Measurements from ENCODE around the gene TMEM198. TPM values are rescaled to one million over a fixed set of nuclear protein-coding genes. Genes with fewer than 3 reads are reported as not detected.

TMEM198 gene
- total and polyA plus RNA-seq, 2 donors (not counting 3 experiments of a cell fraction or from before 2014, with no cell fraction given): not detected

GRCh38 chr2:219551441-219552381 is 7.9 kb downstream of the TMEM198 start:
- BruUV-seq (replicated peaks): no TSS peak
- Histone ChIP-seq H3K79me2 (ENCODE audit: control insufficient read depth, insufficient read depth, low read length) (no peaks in the 10 kb centered on the region), H3K9ac (replicated peaks; ENCODE audit: extremely low read depth, insufficient read depth, low read length) (no peak overlapping the region), H3K4me1 (ENCODE audit: control insufficient read depth, extremely low read depth, insufficient read depth, low read length) (no peaks in the 10 kb centered on the region), H3K9me1 (replicated peaks; ENCODE audit: control insufficient read depth, extremely low read depth, insufficient read depth, low read length) (no peaks in the 10 kb centered on the region), H3K9me3 (replicated peaks; ENCODE audit: control insufficient read depth, insufficient read depth, low read length) (no peaks in the 10 kb centered on the region), H3K4me3 (replicated peaks in 1 of 3; ENCODE audit: insufficient read depth in 1 of 3, low read depth in 1 of 3, low read length in 3 of 3) (no peak overlapping the region), H3K4me2 (ENCODE audit: insufficient read depth, low read length) (no peak overlapping the region), H3K27ac (ENCODE audit: insufficient read depth, low read depth, low read length) (no peak overlapping the region), H3K36me3 (ENCODE audit: control insufficient read depth in 2 of 2, extremely low read depth in 1 of 2, insufficient read depth in 2 of 2, low read length in 2 of 2) (no peaks in the 10 kb centered on the region), H4K20me1 (replicated peaks; ENCODE audit: control insufficient read depth, extremely low read depth, insufficient read depth, low read length) (no peaks in the 10 kb centered on the region), H3K27me3 (ENCODE audit: control insufficient read depth in 2 of 2, insufficient read depth in 2 of 2, low read length in 2 of 2) (peaks cover 19 to 20% of the 10 kb centered on the region in 2 experiments), H2AFZ (ENCODE audit: low read depth, low read length) (peak overlapping the region; percentile 43)
- dilution Hi-C loops (cut with MboI; ENCODE audit: extremely low pct_ligation_motif_present, low sequenced_read_pairs) (no loop called here), intact Hi-C loops (cut with micrococcal nuclease) (no loop called here)
- DNase-seq (ENCODE audit: low read depth, low spot score): no peak
- no peak for FAIRE-seq
- ChIA-PET POLR2A (no interaction called here), CTCF (interaction anchor here (0.8 to 1.8 kb wide), 11 partner anchors 8 to 88 kb away, joined by 3 to 14 read pairs (median 5); partner anchors contain the start of genes CHPF, OBSL1 and TMEM198)
- TF ChIP-seq EZH2 (IDR thresholded peaks at IDR 0.05; ENCODE audit: borderline replicate concordance, low read depth, low read length, severe bottlenecking): peak; percentile 32
- TF ChIP-seq GATA2 (IDR thresholded peaks at IDR 0.05; ENCODE audit: insufficient read depth, insufficient read length, low read depth, low read length): no peak

DNA sequence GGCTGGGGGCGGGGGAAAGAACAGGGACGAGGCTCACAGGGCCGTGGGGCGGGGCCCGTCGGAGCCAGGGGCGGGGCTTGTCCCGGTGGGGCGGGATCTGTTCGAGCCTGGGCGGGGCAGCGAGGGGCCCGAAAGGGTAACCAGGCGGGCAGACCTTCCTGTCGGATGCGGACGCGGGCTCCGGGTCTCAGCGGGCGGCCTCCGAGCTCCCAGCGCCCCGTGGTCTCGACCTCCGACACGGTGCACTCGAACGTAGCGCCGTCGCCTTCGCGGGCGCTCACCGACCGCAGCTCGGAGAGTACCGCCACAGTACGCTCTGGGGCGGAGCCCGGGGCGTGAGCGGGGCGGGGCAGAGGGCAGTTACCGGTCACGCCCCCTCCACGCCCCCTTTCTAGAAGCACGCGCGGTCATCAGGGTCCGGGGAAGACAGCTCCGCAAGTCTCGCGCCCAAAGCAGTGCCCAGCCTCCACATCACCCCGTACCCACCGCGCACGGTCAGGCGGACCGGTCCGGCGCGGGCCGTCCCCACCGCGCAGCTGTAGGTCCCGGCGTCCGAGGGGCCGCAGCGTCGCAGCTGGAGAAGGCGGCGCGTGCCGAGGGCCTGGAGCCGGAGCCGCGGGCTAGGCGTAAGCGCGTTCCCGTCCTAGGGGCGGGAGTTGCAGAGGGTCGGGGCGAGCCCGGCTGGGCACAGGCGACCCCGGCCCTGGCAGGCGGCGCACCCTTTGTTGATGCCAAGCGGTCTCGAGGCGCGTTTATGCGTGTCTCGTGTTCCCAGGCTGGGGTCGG is 8.7 kb downstream of the TMEM198 start:
- intact Hi-C loops (cut with micrococcal nuclease): no loop called here
- ChIA-PET CTCF (interaction anchor here (0.8 to 1.4 kb wide), 9 partner anchors 8 to 89 kb away, joined by 3 to 9 read pairs (median 5); partner anchors contain the start of genes CHPF, OBSL1 and TMEM198), POLR2A (no interaction called here)
- no peak for TF ChIP-seq POLR2A (IDR thresholded peaks at IDR 0.05; ENCODE audit: low read depth, low read length)
- TF ChIP-seq JUN (IDR thresholded peaks at IDR 0.05; ENCODE audit: borderline replicate concordance, insufficient read depth, insufficient read length, low read depth): no peak
- TF ChIP-seq EZH2 (IDR thresholded peaks at IDR 0.05; ENCODE audit: borderline replicate concordance, low read depth, low read length, severe bottlenecking): peak; percentile 47
- no peak for TF ChIP-seq POLR2AphosphoS5 (IDR thresholded peaks at IDR 0.05; ENCODE audit: insufficient read depth, low read depth, low read length)
- no peak for TF ChIP-seq CTCF (IDR thresholded peaks at IDR 0.05; ENCODE audit: extremely low read depth in 1 of 2, insufficient read depth in 1 of 2, low read depth in 1 of 2, low read length in 2 of 2)
- TF ChIP-seq GATA2 (IDR thresholded peaks at IDR 0.05; ENCODE audit: insufficient read depth, insufficient read length, low read depth, low read length): no peak
- Histone ChIP-seq H4K20me1 (replicated peaks; ENCODE audit: control insufficient read depth, extremely low read depth, insufficient read depth, low read length) (no peaks in the 10 kb centered on the region), H3K79me2 (ENCODE audit: control insufficient read depth, insufficient read depth, low read length) (no peaks in the 10 kb centered on the region), H3K27ac (ENCODE audit: insufficient read depth, low read depth, low read length) (no peak overlapping the region), H3K27me3 (ENCODE audit: control insufficient read depth in 2 of 2, insufficient read depth in 2 of 2, low read length in 2 of 2) (peaks cover 19 to 20% of the 10 kb centered on the region in 2 experiments), H3K4me3 (replicated peaks in 1 of 3; ENCODE audit: insufficient read depth in 1 of 3, low read depth in 1 of 3, low read length in 3 of 3) (peak overlapping the region in 2 of 3 experiments; percentile 13 to 40), H3K36me3 (ENCODE audit: control insufficient read depth in 2 of 2, extremely low read depth in 1 of 2, insufficient read depth in 2 of 2, low read length in 2 of 2) (no peaks in the 10 kb centered on the region), H3K9ac (replicated peaks; ENCODE audit: extremely low read depth, insufficient read depth, low read length) (no peak overlapping the region), H3K9me3 (replicated peaks; ENCODE audit: control insufficient read depth, insufficient read depth, low read length) (no peaks in the 10 kb centered on the region), H3K4me1 (ENCODE audit: control insufficient read depth, extremely low read depth, insufficient read depth, low read length) (no peaks in the 10 kb centered on the region), H3K9me1 (replicated peaks; ENCODE audit: control insufficient read depth, extremely low read depth, insufficient read depth, low read length) (no peaks in the 10 kb centered on the region), H2AFZ (ENCODE audit: low read depth, low read length) (peak overlapping the region; percentile 80), H3K4me2 (ENCODE audit: insufficient read depth, low read length) (peak overlapping the region; percentile 61)
- no TSS peak for BruUV-seq (replicated peaks)
- DNase-seq (ENCODE audit: low read depth, low spot score): peak; percentile 78
- dilution Hi-C loops (cut with MboI; ENCODE audit: extremely low pct_ligation_motif_present, low sequenced_read_pairs): no loop called here
- FAIRE-seq: peak; percentile 56
